GM12865 (cell line): ENCODE measurements around the gene NF2.

Source experiments
- DNase-seq: peaks from one replicate; pipeline ENCODE4 v3.0.0; 2010; ENCODE audit warnings: low read depth
- H3K4me3 ChIP-seq: 2 replicates; pipeline ENCODE4 v1.5.1; 2011; ENCODE audit warnings: mild to moderate bottlenecking, low read depth, low read length, control low read depth
- CTCF ChIP-seq: IDR thresholded peaks from 2 replicates; pipeline ENCODE4 v1.5.1; 2011; ENCODE audit warnings: low read length, control low read depth, low read depth, inconsistent platforms; ENCODE audit not compliant: insufficient read depth; ENCODE audit errors: missing control alignments

The NF2 gene

GRCh38 chr22:29717789-29718188 is 114.4 kb downstream of the NF2 start:
- H3K4me3 ChIP-seq: no peak overlapping the region
- TF ChIP-seq CTCF: no peak
- no peak for DNase-seq

- no peak overlapping the region for H3K4me3 ChIP-seq
- no peak for TF ChIP-seq CTCF
- no peak for DNase-seq
These were observed 115.8 kb downstream of the NF2 start for GRCh38 chr22:29718949-29719898.

- no peak within 1 kb of the TSS for H3K4me3 ChIP-seq
- no peak for DNase-seq
- TF ChIP-seq CTCF: no peak
These were observed 116.6 kb downstream of the NF2 start, which contains the start of gene CABP7 for GRCh38 chr22:29719899-29720645. Gene CABP7, plus strand, starts transcription at chr22:29720003. Its CDS starts 422 bp downstream, at chr22:29720425.

- TF ChIP-seq CTCF: no peak
- no peak overlapping the region for H3K4me3 ChIP-seq
These were observed 117.4 kb downstream of the NF2 start for GRCh38 chr22:29720811-29721323.

GRCh38 chr22:29722151-29722550 is 118.7 kb downstream of the NF2 start:
- no peak for DNase-seq
- TF ChIP-seq CTCF: no peak
- H3K4me3 ChIP-seq: no peak overlapping the region

More at GRCh38 chr22:29720811-29721323, 117.4 kb downstream of the NF2 start:
- no peak for DNase-seq

GRCh38 chr22:29722587-29722986 is 119.2 kb downstream of the NF2 start:
- H3K4me3 ChIP-seq: no peak overlapping the region
- TF ChIP-seq CTCF: no peak
- no peak for DNase-seq
